Measurements from ENCODE around the gene F13A1. TPM values are rescaled to one million over a fixed set of nuclear protein-coding genes. Genes with fewer than 3 reads are reported as not detected.

Gene F13A1
- polyA plus RNA-seq, 1 donor (not counting 4 experiments of a cell fraction or from before 2014, with no cell fraction given), result not detected

DNA sequence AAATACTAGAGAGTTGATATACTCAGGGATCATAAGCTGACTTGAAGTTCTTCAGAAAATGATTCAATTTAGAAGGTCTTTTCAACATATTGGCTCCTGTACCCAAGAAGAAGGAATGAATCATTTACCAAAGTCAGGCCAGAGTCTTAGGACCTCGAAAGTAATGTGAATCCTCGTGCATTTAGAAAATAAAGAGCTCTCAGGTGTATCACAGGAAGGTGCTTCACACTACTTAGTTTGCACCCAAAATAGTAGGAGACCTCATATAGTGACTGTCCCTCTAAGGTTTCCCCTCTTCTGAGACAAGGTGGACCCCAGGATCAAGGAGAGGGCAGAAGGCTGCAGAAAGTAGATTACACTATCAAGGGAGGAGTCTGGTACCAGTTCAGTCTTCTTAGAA lies 71.8 kb downstream of the F13A1 start:
- FAIRE-seq (no peak), DNase-seq (ENCODE audit: low read depth, low spot score) (no peak)
- H3K36me3 ChIP-seq (ENCODE audit: control insufficient read depth in 2 of 2, extremely low read depth in 1 of 2, insufficient read depth in 2 of 2, low read length in 2 of 2), result no peaks in the 10 kb centered on the region
- H3K9me3 ChIP-seq (ENCODE audit: control insufficient read depth, low read depth, low read length), result no peaks in the 10 kb centered on the region
- no peak overlapping the region for H3K4me3 ChIP-seq (ENCODE audit: control insufficient read depth in 2 of 3, extremely low read depth in 1 of 3, insufficient read depth in 2 of 3, low read depth in 1 of 3, low read length in 3 of 3)
- H3K9me1 ChIP-seq (ENCODE audit: control insufficient read depth, extremely low read depth, insufficient read depth, low read length), result no peaks in the 10 kb centered on the region
- TF ChIP-seq, protein P1, sequence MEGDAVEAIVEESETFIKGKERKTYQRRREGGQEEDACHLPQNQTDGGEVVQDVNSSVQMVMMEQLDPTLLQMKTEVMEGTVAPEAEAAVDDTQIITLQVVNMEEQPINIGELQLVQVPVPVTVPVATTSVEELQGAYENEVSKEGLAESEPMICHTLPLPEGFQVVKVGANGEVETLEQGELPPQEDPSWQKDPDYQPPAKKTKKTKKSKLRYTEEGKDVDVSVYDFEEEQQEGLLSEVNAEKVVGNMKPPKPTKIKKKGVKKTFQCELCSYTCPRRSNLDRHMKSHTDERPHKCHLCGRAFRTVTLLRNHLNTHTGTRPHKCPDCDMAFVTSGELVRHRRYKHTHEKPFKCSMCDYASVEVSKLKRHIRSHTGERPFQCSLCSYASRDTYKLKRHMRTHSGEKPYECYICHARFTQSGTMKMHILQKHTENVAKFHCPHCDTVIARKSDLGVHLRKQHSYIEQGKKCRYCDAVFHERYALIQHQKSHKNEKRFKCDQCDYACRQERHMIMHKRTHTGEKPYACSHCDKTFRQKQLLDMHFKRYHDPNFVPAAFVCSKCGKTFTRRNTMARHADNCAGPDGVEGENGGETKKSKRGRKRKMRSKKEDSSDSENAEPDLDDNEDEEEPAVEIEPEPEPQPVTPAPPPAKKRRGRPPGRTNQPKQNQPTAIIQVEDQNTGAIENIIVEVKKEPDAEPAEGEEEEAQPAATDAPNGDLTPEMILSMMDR (optimal IDR thresholded peaks at IDR 0.05 in 1 of 3, IDR thresholded peaks at IDR 0.05 in 1 of 3, conservative IDR thresholded peaks at IDR 0.05 in 1 of 3; ENCODE audit: extremely low read depth in 1 of 3, insufficient read depth in 2 of 3, low read length in 3 of 3), result no peak
- no peak for TF ChIP-seq EZH2 (IDR thresholded peaks at IDR 0.05; ENCODE audit: low read length)
- no peaks in the 10 kb centered on the region for H3K4me1 ChIP-seq (ENCODE audit: control insufficient read depth, extremely low read depth, insufficient read depth, low read length)
- H3K79me2 ChIP-seq (ENCODE audit: control insufficient read depth, insufficient read depth, low read length), result no peaks in the 10 kb centered on the region
- no peak overlapping the region for H2AFZ ChIP-seq (ENCODE audit: control insufficient read depth, low read length)
- no peak overlapping the region for H3K4me2 ChIP-seq (ENCODE audit: control insufficient read depth, extremely low read depth, insufficient read depth, low read depth, low read length)
- H3K27me3 ChIP-seq (ENCODE audit: control insufficient read depth, extremely low read depth, insufficient read depth, low read length), result no peaks in the 10 kb centered on the region
- H4K20me1 ChIP-seq (ENCODE audit: control insufficient read depth, extremely low read depth, insufficient read depth, low read length), result no peaks in the 10 kb centered on the region
- dilution Hi-C loops (cut with MboI; ENCODE audit: extremely low pct_ligation_motif_present, low sequenced_read_pairs), result no loop called here
- H3K9ac ChIP-seq (ENCODE audit: control insufficient read depth, extremely low read depth, insufficient read depth, low read length), result no peak overlapping the region
- H3K27ac ChIP-seq (ENCODE audit: control insufficient read depth, insufficient read depth, low read length), result no peak overlapping the region

DNA sequence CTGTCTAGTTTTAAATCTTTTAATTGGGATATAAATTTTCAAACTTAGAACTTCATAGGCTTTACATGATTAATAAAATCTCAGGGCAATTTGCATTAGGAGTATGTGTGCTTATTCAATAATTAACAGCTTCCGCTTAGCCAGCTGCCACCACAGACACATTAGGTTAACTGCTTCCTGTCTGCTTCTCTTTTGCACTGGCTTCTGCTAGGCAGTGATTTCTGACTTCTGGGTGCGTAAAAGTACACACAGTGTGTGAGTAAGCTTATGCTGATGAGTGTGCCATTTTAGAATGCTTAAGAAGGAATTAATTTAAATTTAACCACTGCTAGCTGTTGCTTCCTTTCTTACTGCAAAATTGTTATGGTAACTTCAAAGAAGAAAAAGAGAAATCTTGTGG lies 73.9 kb downstream of the F13A1 start:
- FAIRE-seq, result no peak

More for the DNA sequence above, 73.9 kb downstream of the F13A1 start:
- Histone ChIP-seq H3K4me3 (ENCODE audit: control insufficient read depth in 2 of 3, extremely low read depth in 1 of 3, insufficient read depth in 2 of 3, low read depth in 1 of 3, low read length in 3 of 3) (no peak overlapping the region), H3K27ac (ENCODE audit: control insufficient read depth, insufficient read depth, low read length) (no peak overlapping the region), H3K79me2 (ENCODE audit: control insufficient read depth, insufficient read depth, low read length) (no peaks in the 10 kb centered on the region), H3K9me1 (ENCODE audit: control insufficient read depth, extremely low read depth, insufficient read depth, low read length) (no peaks in the 10 kb centered on the region), H2AFZ (ENCODE audit: control insufficient read depth, low read length) (no peak overlapping the region), H3K9me3 (ENCODE audit: control insufficient read depth, low read depth, low read length) (no peaks in the 10 kb centered on the region), H3K4me1 (ENCODE audit: control insufficient read depth, extremely low read depth, insufficient read depth, low read length) (no peaks in the 10 kb centered on the region), H3K27me3 (ENCODE audit: control insufficient read depth, extremely low read depth, insufficient read depth, low read length) (no peaks in the 10 kb centered on the region), H3K9ac (ENCODE audit: control insufficient read depth, extremely low read depth, insufficient read depth, low read length) (no peak overlapping the region), H4K20me1 (ENCODE audit: control insufficient read depth, extremely low read depth, insufficient read depth, low read length) (no peaks in the 10 kb centered on the region), H3K36me3 (ENCODE audit: control insufficient read depth in 2 of 2, extremely low read depth in 1 of 2, insufficient read depth in 2 of 2, low read length in 2 of 2) (no peaks in the 10 kb centered on the region), H3K4me2 (ENCODE audit: control insufficient read depth, extremely low read depth, insufficient read depth, low read depth, low read length) (no peak overlapping the region)
- no peak for TF ChIP-seq EZH2 (IDR thresholded peaks at IDR 0.05; ENCODE audit: low read length)
- TF ChIP-seq, protein P1 (optimal IDR thresholded peaks at IDR 0.05 in 1 of 3, IDR thresholded peaks at IDR 0.05 in 1 of 3, conservative IDR thresholded peaks at IDR 0.05 in 1 of 3; ENCODE audit: extremely low read depth in 1 of 3, insufficient read depth in 2 of 3, low read length in 3 of 3), result no peak
- no peak for DNase-seq (ENCODE audit: low read depth, low spot score)
- dilution Hi-C loops (cut with MboI; ENCODE audit: extremely low pct_ligation_motif_present, low sequenced_read_pairs), result no loop called here

All from keratinocyte (primary cell).